ENCODE results near the gene TMEM132A.

TMEM132A gene

DNA sequence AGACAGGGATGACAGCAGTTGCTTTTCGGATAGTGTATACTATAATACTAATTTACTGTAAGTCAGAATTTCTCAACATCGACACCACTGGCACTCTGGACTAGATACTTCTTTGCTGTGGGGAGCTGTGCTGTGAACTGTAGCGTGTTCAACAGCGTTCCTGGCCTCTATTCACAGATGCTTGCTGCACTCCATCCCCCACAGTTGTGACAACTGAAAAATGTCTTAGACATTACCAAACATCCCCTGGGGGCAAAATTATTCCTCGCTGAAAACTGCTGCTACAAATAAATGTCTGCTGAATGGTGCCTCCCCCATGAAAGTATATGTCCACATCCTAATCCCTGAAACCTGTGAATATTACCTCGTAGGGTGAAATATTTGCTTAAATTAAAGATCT, 35.2 kb downstream of the TMEM132A start:
- ChIA-PET CTCF (interaction anchor here (1.0 to 3.2 kb wide), 3 partner anchors 10 to 228 kb away, joined by 3 to 12 read pairs (median 3); no protein-coding TSS in a partner anchor), POLR2A (no interaction called here)
- no peak overlapping the region for H3K4me3 ChIP-seq (ENCODE audit: low read depth, low read length)
- DNase-seq (ENCODE audit: low read depth, low spot score), result no peak
- no peak for TF ChIP-seq CTCF (IDR thresholded peaks at IDR 0.05; ENCODE audit: insufficient read depth, low read length, missing control alignments)

DNA sequence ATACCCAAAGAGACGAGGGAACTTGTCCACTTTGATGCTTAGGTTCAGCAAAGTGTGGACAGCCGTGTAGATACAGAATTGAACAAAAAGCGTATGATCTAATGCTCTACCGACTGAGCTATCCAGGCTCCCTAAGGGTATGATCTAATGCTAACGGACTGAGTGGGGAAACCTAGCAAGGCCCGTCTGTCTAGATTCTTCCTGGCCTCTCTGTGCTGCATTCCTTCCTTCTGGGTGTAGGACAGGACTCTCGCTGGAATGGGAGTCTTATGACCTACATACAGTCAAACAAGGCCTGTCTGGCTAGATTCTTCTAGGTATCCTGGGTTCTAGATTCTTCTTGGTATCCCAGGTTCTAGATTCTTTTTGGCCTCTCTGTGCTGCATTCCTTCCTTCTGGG, 36.1 kb downstream of the TMEM132A start:
- no peak overlapping the region for H3K4me3 ChIP-seq (ENCODE audit: low read depth, low read length)
- ChIA-PET POLR2A (no interaction called here), CTCF (interaction anchor here (3.2 kb wide), 1 partner anchor 9 kb away, joined by 12 read pairs; no protein-coding TSS in a partner anchor)
- no peak for DNase-seq (ENCODE audit: low read depth, low spot score)
- TF ChIP-seq CTCF (IDR thresholded peaks at IDR 0.05; ENCODE audit: insufficient read depth, low read length, missing control alignments), result no peak

- ChIA-PET CTCF (no interaction called here), POLR2A (no interaction called here)
- H3K4me3 ChIP-seq (ENCODE audit: low read depth, low read length), result no peak overlapping the region
- DNase-seq (ENCODE audit: low read depth, low spot score), result no peak
- TF ChIP-seq CTCF (IDR thresholded peaks at IDR 0.05; ENCODE audit: insufficient read depth, low read length, missing control alignments), result no peak
These were observed 40.5 kb downstream of the TMEM132A start for GRCh38 chr11:60964801-60965200.

DNA sequence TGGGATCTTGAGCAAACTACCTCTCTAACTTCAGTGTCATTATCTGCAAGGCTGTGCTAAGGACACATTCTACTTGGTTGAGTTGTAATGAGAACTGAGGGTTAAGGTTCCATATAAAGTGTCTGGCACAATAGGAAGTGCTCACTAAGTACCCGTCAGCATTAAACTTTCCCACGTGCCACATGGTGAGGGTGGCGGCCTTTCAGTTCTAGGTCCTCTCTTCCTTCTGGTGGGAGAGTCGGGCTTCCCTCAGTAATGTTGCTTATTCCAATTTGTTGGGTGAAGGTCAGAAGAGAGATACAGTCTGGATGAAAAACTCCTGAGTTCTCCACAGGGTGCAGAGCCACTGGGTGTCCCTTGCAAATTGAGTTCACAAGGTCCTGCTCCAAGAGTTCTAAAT, 42.6 kb downstream of the TMEM132A start:
- POLR2A ChIA-PET, result no interaction called here
- no peak overlapping the region for H3K4me3 ChIP-seq (ENCODE audit: low read depth, low read length)
- CTCF ChIA-PET, result interaction anchor here (1.1 to 1.5 kb wide), 2 partner anchors 19 to 163 kb away, joined by 3 to 5 read pairs; no protein-coding TSS in a partner anchor
- DNase-seq (ENCODE audit: low read depth, low spot score), result no peak
- no peak for TF ChIP-seq CTCF (IDR thresholded peaks at IDR 0.05; ENCODE audit: insufficient read depth, low read length, missing control alignments)

- POLR2A ChIA-PET, result no interaction called here
- CTCF ChIA-PET, result interaction anchor here (1.0 to 3.1 kb wide), 5 partner anchors 11 to 206 kb away, joined by 3 to 16 read pairs (median 10); no protein-coding TSS in a partner anchor
- no peak overlapping the region for H3K4me3 ChIP-seq (ENCODE audit: low read depth, low read length)
- TF ChIP-seq CTCF (IDR thresholded peaks at IDR 0.05; ENCODE audit: insufficient read depth, low read length, missing control alignments), result no peak
- DNase-seq (ENCODE audit: low read depth, low spot score), result no peak
These were observed 44.0 kb downstream of the TMEM132A start for GRCh38 chr11:60968223-60968622.

- no peak overlapping the region for H3K4me3 ChIP-seq (ENCODE audit: low read depth, low read length)
- DNase-seq (ENCODE audit: low read depth, low spot score), result no peak
- ChIA-PET CTCF (interaction anchor here (0.8 to 3.1 kb wide), 15 partner anchors 8 to 415 kb away, joined by 3 to 16 read pairs (median 5); no protein-coding TSS in a partner anchor), POLR2A (no interaction called here)
- TF ChIP-seq CTCF (IDR thresholded peaks at IDR 0.05; ENCODE audit: insufficient read depth, low read length, missing control alignments), result peak; percentile 89
These were observed 46.1 kb downstream of the TMEM132A start for GRCh38 chr11:60970369-60970774.
